ENCODE results near the gene PBX4.

The PBX4 gene

GRCh38 chr19:19538785-19539166 lies 79.7 kb downstream of the PBX4 start:
- Histone ChIP-seq H3K9me2 (ENCODE audit: low read depth, low read length) (no peaks in the 10 kb centered on the region), H3K4me1 (ENCODE audit: insufficient read depth, low read length, severe bottlenecking) (peaks cover 10% of the 10 kb centered on the region), H4K20me1 (ENCODE audit: insufficient read depth, low read length) (no peaks in the 10 kb centered on the region), H3K9ac (ENCODE audit: low read length) (no peak overlapping the region; the same call in 1 of the 2 replicates), H3F3A (ENCODE audit: insufficient read depth, low read length) (no peaks in the 10 kb centered on the region), H2AFZ (ENCODE audit: low read length) (no peak overlapping the region), H3K27me3 (ENCODE audit: insufficient read depth, low read length) (no peaks in the 10 kb centered on the region), H3K27ac (ENCODE audit: low read depth, low read length, poor library complexity, severe bottlenecking) (no peak overlapping the region), H3K9me3 (ENCODE audit: low read length) (no peaks in the 10 kb centered on the region), H3K4me2 (ENCODE audit: low read length) (peak overlapping the region; percentile 60), H3K36me3 (ENCODE audit: insufficient read depth, low read length) (no peaks in the 10 kb centered on the region; the same call in none of the 2 replicates), H3K79me2 (ENCODE audit: insufficient read depth, low read length) (no peaks in the 10 kb centered on the region), H3K4me3 (ENCODE audit: low read depth, low read length, poor library complexity, severe bottlenecking) (peak overlapping the region; percentile 48)
- no peak for TF ChIP-seq EZH2 (IDR thresholded peaks at IDR 0.05; ENCODE audit: borderline replicate concordance, low read length)
- TF ChIP-seq CTCF (IDR thresholded peaks at IDR 0.05; ENCODE audit: low read length): no peak

- Histone ChIP-seq H3K9me3 (ENCODE audit: low read length) (no peaks in the 10 kb centered on the region), H3K9me2 (ENCODE audit: low read depth, low read length) (no peaks in the 10 kb centered on the region), H3K27me3 (ENCODE audit: insufficient read depth, low read length) (no peaks in the 10 kb centered on the region), H3K36me3 (ENCODE audit: insufficient read depth, low read length) (no peaks in the 10 kb centered on the region; the same call in none of the 2 replicates), H3K4me3 (ENCODE audit: low read depth, low read length, poor library complexity, severe bottlenecking) (peak within 1 kb of the TSS; percentile 48), H3K27ac (ENCODE audit: low read depth, low read length, poor library complexity, severe bottlenecking) (no peak within 1 kb of the TSS), H3K79me2 (ENCODE audit: insufficient read depth, low read length) (no peaks in the 10 kb centered on the region), H3K4me1 (ENCODE audit: insufficient read depth, low read length, severe bottlenecking) (peaks cover 10% of the 10 kb centered on the region), H3F3A (ENCODE audit: insufficient read depth, low read length) (no peaks in the 10 kb centered on the region), H3K4me2 (ENCODE audit: low read length) (peak within 1 kb of the TSS; percentile 60), H2AFZ (ENCODE audit: low read length) (no peak within 1 kb of the TSS), H3K9ac (ENCODE audit: low read length) (no peak within 1 kb of the TSS; the same call in 1 of the 2 replicates), H4K20me1 (ENCODE audit: insufficient read depth, low read length) (no peaks in the 10 kb centered on the region)
- TF ChIP-seq CTCF (IDR thresholded peaks at IDR 0.05; ENCODE audit: low read length): 0 out of 2 replicates have a peak, but pooled peaks have one; percentile 6
- no peak for TF ChIP-seq EZH2 (IDR thresholded peaks at IDR 0.05; ENCODE audit: borderline replicate concordance, low read length)
Measured at GRCh38 chr19:19538061-19538784, 80.3 kb downstream of the PBX4 start, which contains the start of gene CILP2. TSS of gene CILP2 (plus strand) at chr19:19538265. CDS start at chr19:19538350, 85 bp downstream.

GRCh38 chr19:19537075-19538048 lies 81.1 kb downstream of the PBX4 start:
- H3K4me2 ChIP-seq (ENCODE audit: low read length): peak overlapping the region; percentile 60
- H3K9ac ChIP-seq (ENCODE audit: low read length): no peak overlapping the region
- peak overlapping the region; percentile 48 for H3K4me3 ChIP-seq (ENCODE audit: low read depth, low read length, poor library complexity, severe bottlenecking)
- H3K9me2 ChIP-seq (ENCODE audit: low read depth, low read length): no peaks in the 10 kb centered on the region
- peaks cover 15% of the 10 kb centered on the region for H3K4me1 ChIP-seq (ENCODE audit: insufficient read depth, low read length, severe bottlenecking)
- no peaks in the 10 kb centered on the region for H3K79me2 ChIP-seq (ENCODE audit: insufficient read depth, low read length)
- no peak overlapping the region for H2AFZ ChIP-seq (ENCODE audit: low read length)
- no peaks in the 10 kb centered on the region; the same call in none of the 2 replicates for H3K36me3 ChIP-seq (ENCODE audit: insufficient read depth, low read length)
- no peaks in the 10 kb centered on the region for H3K27me3 ChIP-seq (ENCODE audit: insufficient read depth, low read length)
- TF ChIP-seq CTCF (IDR thresholded peaks at IDR 0.05; ENCODE audit: low read length): no peak
- TF ChIP-seq EZH2 (IDR thresholded peaks at IDR 0.05; ENCODE audit: borderline replicate concordance, low read length): no peak
- no peaks in the 10 kb centered on the region for H3K9me3 ChIP-seq (ENCODE audit: low read length)
- no peaks in the 10 kb centered on the region for H4K20me1 ChIP-seq (ENCODE audit: insufficient read depth, low read length)
- no peaks in the 10 kb centered on the region for H3F3A ChIP-seq (ENCODE audit: insufficient read depth, low read length)
- no peak overlapping the region for H3K27ac ChIP-seq (ENCODE audit: low read depth, low read length, poor library complexity, severe bottlenecking)

Data from OCI-LY1 (cell line).